HepG2 (cell line): ENCODE results near the gene HEATR1. TPM values are rescaled to one million over a fixed set of nuclear protein-coding genes. Genes with fewer than 3 reads are reported as not detected.

ENCODE experiments used
- ADNP ChIP-seq: sonication (generic); formaldehyde crosslinking; IDR thresholded peaks from 2 replicates; pipeline ENCODE4 v1.4.0; 2020; ENCODE audit warnings: missing genetic modification reagents
- CCAR2 ChIP-seq: fragments of 200-400 bp; formaldehyde crosslinking; optimal IDR thresholded peaks from 2 replicates; pipeline ENCODE3; 2018; ENCODE audit warnings: low read depth, mild to moderate bottlenecking, low read length, moderate library complexity
- FOXM1 ChIP-seq: sonication (generic); formaldehyde crosslinking; IDR thresholded peaks from 2 replicates; pipeline ENCODE4 v1.5.0; 2020; ENCODE audit warnings: missing genetic modification reagents
- JARID2 ChIP-seq: sonication (generic); formaldehyde crosslinking; IDR thresholded peaks from 2 replicates; pipeline ENCODE4 v1.8.1; 2023; ENCODE audit warnings: missing genetic modification reagents, inconsistent platforms; ENCODE audit not compliant: insufficient replicate concordance
- MEIS2 ChIP-seq: sonication (generic); formaldehyde crosslinking; IDR thresholded peaks from 2 replicates; pipeline ENCODE4 v1.9.0; 2021; ENCODE audit warnings: mild to moderate bottlenecking, missing genetic modification reagents
- MIER2 ChIP-seq: IDR thresholded peaks from 2 replicates; pipeline ENCODE4 v1.6.1; 2016; ENCODE audit warnings: missing biosample characterization, missing genetic modification reagents
- NFE2 ChIP-seq: sonication (generic); formaldehyde crosslinking; IDR thresholded peaks from 2 replicates; pipeline ENCODE4 v1.4.0; 2020; ENCODE audit warnings: missing genetic modification reagents
- NFIB ChIP-seq: sonication (generic); formaldehyde crosslinking; IDR thresholded peaks from 2 replicates; pipeline ENCODE4 v1.9.0; 2021; ENCODE audit warnings: missing genetic modification reagents, mild to moderate bottlenecking, borderline replicate concordance
- POLR2AphosphoS5 ChIP-seq: IDR thresholded peaks from 2 replicates; pipeline ENCODE4 v1.6.1; 2012; ENCODE audit warnings: low read depth, low read length
- PPARG ChIP-seq: conservative IDR thresholded peaks from 2 replicates; pipeline ENCODE4 v1.6.1; 2016; ENCODE audit warnings: missing biosample characterization, missing genetic modification reagents
- RBM39 ChIP-seq: fragments of 200-400 bp; formaldehyde crosslinking; IDR thresholded peaks from one replicate; pipeline ENCODE4 v1.6.1; 2018; ENCODE audit warnings: antibody characterized with exemption, mild to moderate bottlenecking, low read depth, low read length; ENCODE audit not compliant: poor library complexity, severe bottlenecking
- RELA ChIP-seq: sonication (generic); formaldehyde crosslinking; IDR thresholded peaks from 2 replicates; pipeline ENCODE4 v1.4.0; 2020; ENCODE audit warnings: missing genetic modification reagents
- SMARCE1 ChIP-seq: fragments of 450-650 bp; IDR thresholded peaks from 2 replicates; pipeline ENCODE4 v1.6.1; 2017; ENCODE audit warnings: borderline replicate concordance
- TARDBP ChIP-seq: sonication (generic); formaldehyde crosslinking; IDR thresholded peaks from 2 replicates; pipeline ENCODE4 v1.8.0; 2022; ENCODE audit warnings: mild to moderate bottlenecking, missing genetic modification reagents
- ZBTB42 ChIP-seq: sonication (generic); formaldehyde crosslinking; IDR thresholded peaks from 2 replicates; pipeline ENCODE4 v1.5.0; 2020; ENCODE audit warnings: mild to moderate bottlenecking, missing genetic modification reagents
- ZFY ChIP-seq: sonication (generic); formaldehyde crosslinking; IDR thresholded peaks from 2 replicates; pipeline ENCODE4 v1.4.0; 2020; ENCODE audit warnings: missing genetic modification reagents
- ZFYVE20 ChIP-seq: sonication (generic); formaldehyde crosslinking; IDR thresholded peaks from 2 replicates; pipeline ENCODE4 v1.8.0; 2023; ENCODE audit warnings: low read depth, mild to moderate bottlenecking, moderate library complexity, missing genetic modification reagents, borderline replicate concordance
- ZMAT3 ChIP-seq: sonication (generic); formaldehyde crosslinking; conservative IDR thresholded peaks from 2 replicates; pipeline ENCODE4 v1.7.0; 2021; ENCODE audit warnings: missing genetic modification reagents
- ZNF251 ChIP-seq: sonication (generic); formaldehyde crosslinking; IDR thresholded peaks from 2 replicates; pipeline ENCODE4 v1.9.0; 2021; ENCODE audit warnings: mild to moderate bottlenecking, missing genetic modification reagents
- ZNF263 ChIP-seq: sonication (generic); formaldehyde crosslinking; IDR thresholded peaks from 2 replicates; pipeline ENCODE4 v1.4.0; 2020; ENCODE audit warnings: missing genetic modification reagents
- ZNF331 ChIP-seq: sonication (generic); formaldehyde crosslinking; IDR thresholded peaks from 2 replicates; pipeline ENCODE4 v1.4.0; 2020; ENCODE audit warnings: missing genetic modification reagents
- ZNF343 ChIP-seq: sonication (generic); formaldehyde crosslinking; IDR thresholded peaks from 2 replicates; pipeline ENCODE4 v1.4.0; 2020; ENCODE audit warnings: mild to moderate bottlenecking, missing genetic modification reagents
- ZNF639 ChIP-seq: conservative IDR thresholded peaks from 2 replicates; pipeline ENCODE4 v1.6.1; 2018; ENCODE audit warnings: missing genetic modification reagents
- ZNF660 ChIP-seq: sonication (generic); formaldehyde crosslinking; IDR thresholded peaks from 2 replicates; pipeline ENCODE4 v1.5.1; 2020; ENCODE audit warnings: mild to moderate bottlenecking, low read depth, missing genetic modification reagents, borderline replicate concordance
- ZNF691 ChIP-seq: sonication (generic); formaldehyde crosslinking; IDR thresholded peaks from 2 replicates; pipeline ENCODE4 v1.4.0; 2020; ENCODE audit warnings: missing genetic modification reagents, low read depth, mild to moderate bottlenecking, borderline replicate concordance
- ZNF879 ChIP-seq: sonication (generic); formaldehyde crosslinking; IDR thresholded peaks from 2 replicates; pipeline ENCODE4 v1.8.1; 2023; ENCODE audit warnings: missing genetic modification reagents
- polyA plus RNA-seq, 8 experiments: library from polyadenylated mRNA; depleted of rRNA in 3 of 8; stranded (reverse) in 7 of 8; unstranded in 1 of 8; fragments of >200 nt; fragmentation: Illumina TruSeq in 4 of 8; extraction: Trizol in 4 of 8; gene quantifications; 2 replicates each; pipeline versions ENCODE4 v1.2.1 to v1.2.3, GENCODE V29; 2011 to 2016; ENCODE audit warnings: low read depth in 4 of 8, missing spikeins in 1 of 8, mixed read lengths in 1 of 8; ENCODE audit not compliant: insufficient read depth in 1 of 8
- total RNA-seq, 5 experiments: library from RNA; depleted of rRNA; stranded (reverse); fragments of >200 nt; fragmentation: Illumina TruSeq; extraction: Trizol; gene quantifications; 2 replicates each; pipeline ENCODE4 v1.2.3, GENCODE V29; 2016; ENCODE audit warnings: low read depth in 1 of 5
- TF ChIP-seq, protein P1 (sequence below), 2 experiments: sonication (generic) in 1 of 2; formaldehyde crosslinking in 1 of 2; IDR thresholded peaks; 2 replicates each; pipeline versions ENCODE4 v1.4.0 to v1.6.1; 2016 to 2020; ENCODE audit warnings: borderline replicate concordance in 1 of 2, low read depth in 1 of 2, mild to moderate bottlenecking in 1 of 2, missing genetic modification reagents in 1 of 2

HEATR1 gene
- total and polyA plus RNA-seq, 2 of the 13 experiments (the other 11 are each of a cell fraction or from before 2014, with no cell fraction given) = 10.2 to 45.8 TPM

DNA sequence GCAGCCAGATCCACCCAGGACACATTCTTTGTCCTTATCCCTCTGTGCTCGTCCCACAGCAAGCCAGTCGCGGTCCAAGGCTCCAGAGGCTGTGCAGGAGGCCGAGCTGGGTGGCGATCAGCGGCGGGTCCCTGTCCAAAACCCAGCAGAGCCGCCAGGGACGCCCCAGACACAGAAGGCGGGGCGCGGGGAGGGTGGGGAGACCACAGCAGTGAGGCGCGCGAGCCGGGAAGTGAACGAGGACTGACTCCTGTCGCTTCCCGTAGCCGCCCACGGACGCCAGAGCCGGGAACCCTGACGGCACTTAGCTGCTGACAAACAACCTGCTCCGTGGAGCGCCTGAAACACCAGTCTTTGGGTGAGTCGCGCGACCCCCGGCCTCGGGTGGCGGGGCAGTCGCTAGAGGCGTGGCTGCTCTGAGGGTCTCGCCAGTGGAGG is 80.6 kb downstream of the HEATR1 start, which contains the start of gene LGALS8 (continued):
- no peak for TF ChIP-seq ZNF639 (CRISPR knock-in tag)
- no peak for TF ChIP-seq ZNF343 (CRISPR knock-in tag)
- TF ChIP-seq MEIS2 (CRISPR knock-in tag) = no peak
- TF ChIP-seq ZFY (CRISPR knock-in tag) = peak; percentile 76
- TF ChIP-seq RBM39 = peak; percentile 63
- no peak for TF ChIP-seq ZFYVE20 (CRISPR knock-in tag)
- no peak for TF ChIP-seq JARID2
- no peak for TF ChIP-seq ZMAT3 (CRISPR knock-in tag)
- TF ChIP-seq ZNF660 (CRISPR knock-in tag) = no peak
- TF ChIP-seq ZNF251 (CRISPR knock-in tag) = no peak
- TF ChIP-seq FOXM1 (CRISPR knock-in tag) = no peak
- 0 out of 2 replicates have a peak, but pooled peaks have one; percentile 12 for TF ChIP-seq POLR2AphosphoS5
- TF ChIP-seq ZBTB42 (CRISPR knock-in tag) = no peak
- 0 out of 2 replicates have a peak, but pooled peaks have one; percentile 18 for TF ChIP-seq RELA (CRISPR knock-in tag)
- TF ChIP-seq ZNF263 (CRISPR knock-in tag) = no peak; the same call in 1 of the 2 replicates
- no peak for TF ChIP-seq CCAR2
- TF ChIP-seq NFIB (CRISPR knock-in tag) = no peak
- TF ChIP-seq NFE2 (CRISPR knock-in tag) = no peak
- no peak for TF ChIP-seq TARDBP
- no peak for TF ChIP-seq MIER2 (CRISPR knock-in tag)
- TF ChIP-seq PPARG (CRISPR knock-in tag) = no peak
- TF ChIP-seq, protein P1, sequence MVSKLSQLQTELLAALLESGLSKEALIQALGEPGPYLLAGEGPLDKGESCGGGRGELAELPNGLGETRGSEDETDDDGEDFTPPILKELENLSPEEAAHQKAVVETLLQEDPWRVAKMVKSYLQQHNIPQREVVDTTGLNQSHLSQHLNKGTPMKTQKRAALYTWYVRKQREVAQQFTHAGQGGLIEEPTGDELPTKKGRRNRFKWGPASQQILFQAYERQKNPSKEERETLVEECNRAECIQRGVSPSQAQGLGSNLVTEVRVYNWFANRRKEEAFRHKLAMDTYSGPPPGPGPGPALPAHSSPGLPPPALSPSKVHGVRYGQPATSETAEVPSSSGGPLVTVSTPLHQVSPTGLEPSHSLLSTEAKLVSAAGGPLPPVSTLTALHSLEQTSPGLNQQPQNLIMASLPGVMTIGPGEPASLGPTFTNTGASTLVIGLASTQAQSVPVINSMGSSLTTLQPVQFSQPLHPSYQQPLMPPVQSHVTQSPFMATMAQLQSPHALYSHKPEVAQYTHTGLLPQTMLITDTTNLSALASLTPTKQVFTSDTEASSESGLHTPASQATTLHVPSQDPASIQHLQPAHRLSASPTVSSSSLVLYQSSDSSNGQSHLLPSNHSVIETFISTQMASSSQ (IDR thresholded peaks at IDR 0.05; ENCODE audit: low read depth) = 0 out of 2 replicates have a peak, but pooled peaks have one; percentile 12
- TF ChIP-seq, protein P1 (CRISPR knock-in tag; IDR thresholded peaks at IDR 0.05; ENCODE audit: borderline replicate concordance) = 0 out of 2 replicates have a peak, but pooled peaks have one; percentile 5
- TF ChIP-seq ZNF331 (CRISPR knock-in tag) = no peak
- no peak for TF ChIP-seq SMARCE1
- no peak for TF ChIP-seq ZNF879
- no peak for TF ChIP-seq ADNP (CRISPR knock-in tag)
- no peak for TF ChIP-seq ZNF691 (CRISPR knock-in tag)
